Mesenchymal stem cell (in vitro differentiated cells and primary cell): ENCODE data around the gene PLD3.
A peak's percentile ranks its signal among the peaks of the same experiment; 100 is the strongest.

Experiments
- DNase-seq: peaks from one replicate; pipeline ENCODE4 v3.0.0-alpha.2; 2013
- H2AFZ ChIP-seq: one replicate; pipeline ENCODE4 v1.6.1; 2013; ENCODE audit warnings: low read depth, mild to moderate bottlenecking, control low read depth, inconsistent platforms, low read length, moderate library complexity
- H2AK5ac ChIP-seq: 2 replicates; pipeline ENCODE4 v1.6.1; 2013; ENCODE audit warnings: low read length, moderate library complexity, mild to moderate bottlenecking, inconsistent platforms; ENCODE audit not compliant: severe bottlenecking
- H2BK120ac ChIP-seq: one replicate; pipeline ENCODE4 v1.6.1; 2013; ENCODE audit warnings: low read depth, mild to moderate bottlenecking, inconsistent platforms, low read length, moderate library complexity
- H2BK12ac ChIP-seq, 2 experiments: one replicate each; pipeline ENCODE4 v1.6.1; 2013; ENCODE audit warnings: inconsistent platforms in 2 of 2, low read length in 2 of 2, mild to moderate bottlenecking in 2 of 2, moderate library complexity in 2 of 2, control low read depth in 1 of 2
- H2BK15ac ChIP-seq: one replicate; pipeline ENCODE4 v1.6.1; 2013; ENCODE audit warnings: mild to moderate bottlenecking, low read depth, inconsistent platforms; ENCODE audit not compliant: poor library complexity, severe bottlenecking
- H2BK5ac ChIP-seq: 2 replicates; pipeline ENCODE4 v1.6.1; 2013; ENCODE audit warnings: low read depth, mild to moderate bottlenecking, low read length, control low read depth, inconsistent platforms; ENCODE audit not compliant: poor library complexity, severe bottlenecking
- H3K14ac ChIP-seq, 2 experiments: one replicate each; pipeline ENCODE4 v1.6.1; 2013; ENCODE audit warnings: inconsistent platforms in 2 of 2, low read length in 2 of 2, control low read depth in 1 of 2, mild to moderate bottlenecking in 1 of 2, moderate library complexity in 1 of 2
- H3K18ac ChIP-seq, 2 experiments: one replicate each; pipeline ENCODE4 v1.6.1; 2013; ENCODE audit warnings: inconsistent platforms in 2 of 2, low read length in 2 of 2, control low read depth in 1 of 2, low read depth in 1 of 2, mild to moderate bottlenecking in 1 of 2
- H3K23ac ChIP-seq, 2 experiments: one replicate each; pipeline ENCODE4 v1.6.1; 2013; ENCODE audit warnings: inconsistent platforms in 2 of 2, low read length in 2 of 2, mild to moderate bottlenecking in 2 of 2, moderate library complexity in 2 of 2, control low read depth in 1 of 2
- H3K27ac ChIP-seq: 2 replicates; pipeline ENCODE4 v1.5.1; 2013; ENCODE audit warnings: mild to moderate bottlenecking, moderate library complexity, low read length, control low read depth, inconsistent platforms; ENCODE audit not compliant: poor library complexity, severe bottlenecking
- H3K27me3 ChIP-seq, 2 experiments: 2 replicates each; pipeline versions ENCODE4 v1.6.1 to v1.7.0; 2013; ENCODE audit warnings: low read length in 2 of 2, mild to moderate bottlenecking in 2 of 2, moderate library complexity in 2 of 2, control low read depth in 1 of 2, inconsistent platforms in 1 of 2; ENCODE audit not compliant: control insufficient read depth in 1 of 2, insufficient read depth in 1 of 2
- H3K36me3 ChIP-seq, 2 experiments: 2 replicates each; pipeline versions ENCODE4 v1.6.1 to v1.7.0; 2013; ENCODE audit warnings: low read length in 2 of 2, control low read depth in 1 of 2, inconsistent platforms in 1 of 2, low read depth in 1 of 2, mild to moderate bottlenecking in 1 of 2; ENCODE audit not compliant: insufficient read depth in 2 of 2, control insufficient read depth in 1 of 2
- H3K4ac ChIP-seq, 2 experiments: one replicate each; pipeline ENCODE4 v1.6.1; 2013; ENCODE audit warnings: inconsistent platforms in 2 of 2, low read length in 2 of 2, mild to moderate bottlenecking in 2 of 2, moderate library complexity in 2 of 2, control low read depth in 1 of 2, low read depth in 1 of 2
- H3K4me1 ChIP-seq: 2 replicates; pipeline ENCODE4 v1.6.1; 2013; ENCODE audit warnings: low read depth, low read length, control low read depth; ENCODE audit not compliant: control insufficient read depth, insufficient read depth
- H3K4me2 ChIP-seq: 2 replicates; pipeline ENCODE4 v1.6.1; 2013; ENCODE audit warnings: low read length, mild to moderate bottlenecking, inconsistent platforms; ENCODE audit not compliant: poor library complexity, severe bottlenecking
- H3K4me3 ChIP-seq, 2 experiments: 2 replicates each; pipeline versions ENCODE4 v1.5.1 to v1.7.0; 2013; ENCODE audit warnings: low read length in 2 of 2, mild to moderate bottlenecking in 2 of 2, control low read depth in 1 of 2, low read depth in 1 of 2; ENCODE audit not compliant: insufficient read depth in 1 of 2
- H3K79me1 ChIP-seq: replicated peaks from 2 replicates; pipeline ENCODE4 v1.6.1; 2013; ENCODE audit warnings: mild to moderate bottlenecking, control low read depth, low read length, inconsistent platforms; ENCODE audit not compliant: poor library complexity, severe bottlenecking
- H3K9ac ChIP-seq: 2 replicates; pipeline ENCODE4 v1.7.0; 2013; ENCODE audit warnings: mild to moderate bottlenecking, low read length, moderate library complexity
- H3K9me3 ChIP-seq: 2 replicates; pipeline ENCODE4 v1.7.0; 2013; ENCODE audit warnings: mild to moderate bottlenecking, low read length; ENCODE audit not compliant: control insufficient read depth
- H4K8ac ChIP-seq: one replicate; pipeline ENCODE4 v1.6.1; 2013; ENCODE audit warnings: inconsistent platforms, mild to moderate bottlenecking, low read length, moderate library complexity
- H4K91ac ChIP-seq: one replicate; pipeline ENCODE4 v1.6.1; 2013; ENCODE audit warnings: mild to moderate bottlenecking, low read length, inconsistent platforms
- WGBS: methylation state at CpG from one replicate; pipeline ENCODE4 v1.1.7; 2013; ENCODE audit warnings: mixed read lengths; 5-methylcytosine and 5-hydroxymethylcytosine counted together

PLD3 gene

GRCh38 chr19:40423938-40424337 lies 75.4 kb downstream of the PLD3 start:
- peaks cover 11% of the 10 kb centered on the region for H3K4me1 ChIP-seq
- no peak overlapping the region for H3K4ac ChIP-seq
- peak overlapping the region in 1 of 2 experiments; percentile 86 for H3K4me3 ChIP-seq
- H2BK5ac ChIP-seq, result no peak overlapping the region
- H3K27me3 ChIP-seq, result no peaks in the 10 kb centered on the region
- WGBS, result 100% methylated on average over 1 of the region's 6 CpGs
- H2AK5ac ChIP-seq, result no peak overlapping the region
- DNase-seq, result no peak
- H3K27ac ChIP-seq, result no peak overlapping the region
- H3K4me2 ChIP-seq, result peak overlapping the region; percentile 16
- H3K18ac ChIP-seq, result no peak overlapping the region
- H2BK15ac ChIP-seq, result no peak overlapping the region
- H3K79me1 ChIP-seq, result peaks cover 6% of the 10 kb centered on the region
- H3K36me3 ChIP-seq, result peaks cover 11 to 15% of the 10 kb centered on the region in 2 experiments
- H2BK12ac ChIP-seq, result no peak overlapping the region
- no peak overlapping the region for H3K14ac ChIP-seq
- no peak overlapping the region for H4K8ac ChIP-seq
- H3K9me3 ChIP-seq, result no peaks in the 10 kb centered on the region
- no peak overlapping the region for H4K91ac ChIP-seq
- H2BK120ac ChIP-seq, result no peak overlapping the region
- H3K23ac ChIP-seq, result no peak overlapping the region
- no peak overlapping the region for H2AFZ ChIP-seq
- peak overlapping the region; percentile 99 for H3K9ac ChIP-seq

- DNase-seq, result peak; percentile 41
- Histone ChIP-seq H2BK12ac (peak overlapping the region; percentile 75), H3K4me3 (peak overlapping the region; percentile 80 to 86), H4K91ac (peak overlapping the region; percentile 85), H3K9ac (peak overlapping the region; percentile 99), H3K23ac (peak overlapping the region; percentile 67 to 98), H3K18ac (peak overlapping the region; percentile 86 to 96), H3K4me1 (peaks cover 11% of the 10 kb centered on the region), H2AFZ (no peak overlapping the region), H3K79me1 (peaks cover 6% of the 10 kb centered on the region), H4K8ac (peak overlapping the region; percentile 83), H3K36me3 (peaks cover 11 to 15% of the 10 kb centered on the region in 2 experiments), H2BK15ac (peak overlapping the region; percentile 100), H2BK120ac (peak overlapping the region; percentile 96), H2BK5ac (peak overlapping the region; percentile 97), H3K4ac (peak overlapping the region; percentile 73 to 89), H3K14ac (peak overlapping the region; percentile 43 to 94), H2AK5ac (peak overlapping the region; percentile 88), H3K4me2 (peak overlapping the region; percentile 94), H3K9me3 (no peaks in the 10 kb centered on the region), H3K27ac (peak overlapping the region; percentile 99), H3K27me3 (no peaks in the 10 kb centered on the region)
- 1% methylated on average over 20 of the region's 28 CpGs for WGBS
These were observed 76.3 kb downstream of the PLD3 start for GRCh38 chr19:40424637-40425449.

GRCh38 chr19:40425450-40426287 lies 77.2 kb downstream of the PLD3 start, which contains the start of gene SERTAD1:
Gene SERTAD1 (minus strand): TSS chr19:40425992. CDS start chr19:40423546, 2,446 bp downstream.
- Histone ChIP-seq H3K9ac (peak within 1 kb of the TSS; percentile 99), H3K4me2 (peak within 1 kb of the TSS; percentile 94), H2BK15ac (peak within 1 kb of the TSS; percentile 100), H2BK12ac (peak within 1 kb of the TSS; percentile 75), H3K4me1 (peaks cover 10% of the 10 kb centered on the region), H3K36me3 (peaks cover 11 to 15% of the 10 kb centered on the region in 2 experiments), H3K4ac (peak within 1 kb of the TSS; percentile 73 to 89), H2AFZ (no peak within 1 kb of the TSS), H3K14ac (peak within 1 kb of the TSS in 1 of 2 experiments; percentile 94), H2AK5ac (peak within 1 kb of the TSS; percentile 88), H3K79me1 (peaks cover 6% of the 10 kb centered on the region), H3K27ac (peak within 1 kb of the TSS; percentile 99), H3K18ac (peak within 1 kb of the TSS; percentile 86 to 96), H2BK120ac (peak within 1 kb of the TSS; percentile 96), H4K8ac (peak within 1 kb of the TSS; percentile 83), H3K4me3 (peak within 1 kb of the TSS; percentile 80 to 86), H3K27me3 (no peaks in the 10 kb centered on the region), H3K9me3 (no peaks in the 10 kb centered on the region), H3K23ac (peak within 1 kb of the TSS; percentile 67 to 98), H4K91ac (peak within 1 kb of the TSS; percentile 85), H2BK5ac (peak within 1 kb of the TSS; percentile 97)
- WGBS, result under 1% methylated on average over 61 of the region's 75 CpGs
- DNase-seq, result peak; percentile 99
